NCI-H2227 (cell line): ENCODE results near the gene ANKRD22.
"Not testable (repeated sequence)": the region's sequence is repeated elsewhere in the genome, so short reads cannot be mapped to it uniquely, and the experiment has no call there.

ENCODE experiments used
- DNase-seq: peaks from one replicate; lab custom pipeline; 2025; ENCODE audit not compliant: unreplicated experiment; lab: John Stamatoyannopoulos, UW

Gene ANKRD22

DNA sequence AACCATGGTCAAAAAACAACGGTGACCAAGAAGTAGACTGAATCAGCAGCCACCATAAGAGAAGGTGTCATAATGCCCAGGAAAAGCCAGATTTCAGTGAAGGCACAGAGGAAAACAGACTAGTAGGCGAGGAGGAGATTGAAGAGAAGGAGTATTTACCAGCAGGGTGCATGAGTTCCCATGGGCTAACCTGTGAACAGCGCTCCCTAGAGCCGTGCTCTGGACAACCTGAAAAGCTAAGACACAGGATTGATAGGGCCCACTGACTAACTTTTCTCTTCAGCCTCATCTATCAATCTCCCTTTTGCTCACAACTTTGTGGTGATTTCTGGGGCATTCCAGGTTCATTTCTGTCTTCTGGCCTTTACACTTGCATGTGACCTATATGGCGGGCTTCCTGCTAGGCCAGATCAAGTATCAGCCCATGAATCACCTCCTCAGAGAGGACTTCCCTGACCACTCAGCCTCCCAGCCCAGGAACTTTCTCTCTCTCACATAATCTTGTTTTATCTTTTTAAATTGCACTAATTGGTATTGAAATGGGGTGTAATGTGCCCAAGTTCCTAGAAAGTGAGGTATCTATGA, 12.8 kb downstream of the ANKRD22 start:
- DNase-seq, result no peak

DNA sequence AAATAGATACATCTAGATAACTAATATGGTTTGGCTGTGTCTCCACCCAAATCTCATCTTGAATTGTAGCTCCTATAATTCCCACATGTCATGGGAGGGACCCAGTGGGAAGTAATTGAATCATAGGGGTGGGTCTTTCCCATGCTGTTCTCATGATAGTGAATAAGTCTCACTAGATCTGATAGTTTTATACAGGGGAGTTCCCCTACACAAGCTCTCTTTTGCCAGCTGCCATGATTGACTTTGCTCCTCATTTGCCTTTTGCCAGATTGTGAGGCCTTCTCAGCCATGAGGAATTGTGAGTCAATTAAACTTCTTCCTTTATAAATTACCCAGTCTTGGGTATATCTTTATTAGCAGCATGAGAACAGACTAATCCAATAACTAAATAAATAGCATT, 14.0 kb downstream of the ANKRD22 start:
- not testable (repeated sequence) for DNase-seq

DNA sequence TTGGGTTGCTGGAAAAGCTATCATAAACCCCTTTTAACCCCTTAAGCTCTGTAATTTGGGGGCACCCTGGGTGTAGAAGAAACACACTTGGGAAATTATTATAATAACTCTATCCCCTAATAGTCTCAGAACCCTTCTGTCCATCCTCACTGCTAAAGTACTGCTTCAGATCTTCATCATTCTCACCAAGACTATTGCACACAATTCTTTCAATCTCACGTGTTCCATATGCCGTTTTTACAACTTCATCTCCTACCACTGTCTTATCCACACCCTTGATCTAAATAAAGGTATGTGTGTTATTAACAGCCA, 15.8 kb downstream of the ANKRD22 start:
- no peak for DNase-seq

DNA sequence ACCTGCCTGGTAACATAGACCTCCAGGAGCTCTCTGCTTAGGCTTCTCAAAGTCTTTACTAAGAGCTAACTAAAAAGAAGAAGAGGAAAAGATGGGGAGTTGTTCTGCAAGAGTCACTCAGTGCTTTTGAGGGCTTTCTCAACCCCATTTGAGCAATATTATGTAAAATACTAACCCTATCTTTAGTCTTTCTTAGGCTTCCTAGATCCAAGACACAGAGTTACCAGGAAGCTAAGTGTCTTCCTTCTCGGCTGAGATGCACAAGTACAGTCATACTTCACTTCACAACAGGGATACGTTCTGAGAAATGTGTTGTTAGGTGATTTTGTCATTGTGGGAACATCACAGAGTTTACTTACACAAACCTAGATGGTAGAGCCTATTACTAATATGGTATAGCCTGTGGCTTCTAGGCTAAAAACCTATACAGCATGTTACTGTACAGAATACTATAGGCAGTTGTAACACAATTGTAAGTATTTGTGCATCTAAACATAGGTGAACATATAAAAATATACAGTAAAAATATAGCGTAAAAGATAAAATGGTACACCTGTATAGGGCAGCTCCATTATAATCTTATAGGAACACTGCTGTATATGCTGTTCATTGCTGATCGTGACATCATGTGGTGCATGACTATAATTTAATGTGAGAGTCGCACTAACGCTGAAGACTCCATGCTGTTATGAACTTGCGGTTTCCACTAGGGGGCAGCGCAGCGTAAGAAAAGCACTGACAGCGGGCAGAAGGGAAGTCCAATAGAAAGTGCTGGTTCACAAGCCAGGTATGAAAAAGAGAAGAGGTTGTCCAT, 16.3 kb downstream of the ANKRD22 start:
- DNase-seq, result peak; percentile 77

DNA sequence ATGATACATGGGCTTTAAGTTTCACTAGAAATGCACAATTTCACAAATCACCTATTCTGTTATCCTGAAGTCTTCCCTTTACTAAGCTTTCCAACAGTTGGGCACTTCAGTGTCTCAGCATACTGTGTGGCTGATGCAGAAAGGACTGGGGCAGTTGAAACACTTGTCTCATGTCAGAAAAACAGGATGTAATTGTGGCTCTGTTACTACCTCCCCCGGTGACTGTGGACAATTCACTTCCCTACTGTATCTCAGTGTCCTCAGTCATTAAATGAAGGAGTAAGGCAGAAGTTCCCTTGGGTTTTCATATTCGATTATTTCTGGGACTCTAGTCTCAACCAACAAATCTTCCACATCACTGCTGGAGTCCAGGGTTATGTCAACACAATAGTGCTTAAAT, 17.9 kb downstream of the ANKRD22 start:
- no peak for DNase-seq

DNA sequence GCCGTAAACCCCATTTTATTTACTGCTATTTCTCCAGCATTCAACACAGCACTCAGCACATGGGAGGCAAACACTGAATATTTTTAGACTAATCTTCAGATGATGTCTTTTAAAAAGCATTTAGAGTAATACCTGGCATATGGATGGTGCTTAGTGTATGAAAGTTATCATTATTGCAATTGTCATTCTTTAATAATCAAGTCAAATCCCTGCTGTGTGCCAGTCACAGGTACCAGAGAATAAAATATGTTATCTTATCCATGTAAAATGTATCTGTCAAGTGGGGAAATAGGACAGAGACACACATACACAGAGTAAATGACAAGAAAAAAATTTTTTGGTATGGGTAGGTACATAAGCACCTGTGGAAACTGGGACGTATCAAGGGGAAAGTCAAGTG, 18.5 kb downstream of the ANKRD22 start:
- no peak for DNase-seq

DNA sequence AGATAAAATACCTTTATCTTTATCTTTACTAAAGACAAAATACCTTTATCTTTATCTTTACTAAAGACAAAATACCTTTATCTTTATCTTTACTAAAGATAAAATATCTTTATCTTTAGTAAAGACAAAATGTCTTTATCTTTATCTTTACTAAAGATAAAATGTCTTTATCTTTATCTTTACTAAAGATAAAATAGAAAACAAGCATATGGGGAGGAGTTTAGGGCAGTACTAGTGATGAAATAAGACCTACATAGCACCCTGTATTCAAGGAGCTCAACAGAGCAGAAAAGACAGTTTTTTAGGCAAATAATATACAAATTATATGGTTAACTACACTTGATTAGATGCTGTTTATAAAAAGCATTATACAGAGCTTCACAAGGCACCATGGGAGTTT, 19.3 kb downstream of the ANKRD22 start:
- no peak for DNase-seq

DNA sequence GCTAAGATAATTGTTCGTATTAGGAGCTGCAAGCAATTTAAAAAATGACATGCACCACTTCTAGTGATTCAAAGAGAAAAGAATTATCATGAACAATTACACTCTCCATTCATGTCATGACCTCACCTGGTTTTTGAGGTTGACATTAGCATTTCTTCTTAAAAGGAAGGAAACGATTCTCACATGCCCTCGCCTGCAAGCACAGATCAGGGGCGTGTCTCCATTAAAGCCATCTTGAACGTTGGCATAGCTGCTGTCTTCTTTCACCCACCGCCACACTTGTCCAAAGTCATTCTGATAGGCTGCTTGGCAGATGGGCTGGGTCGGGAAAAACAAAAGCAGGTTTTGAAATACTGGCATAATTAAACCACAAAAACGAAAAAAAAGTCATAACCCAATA, 19.9 kb downstream of the ANKRD22 start:
- DNase-seq, result no peak

DNA sequence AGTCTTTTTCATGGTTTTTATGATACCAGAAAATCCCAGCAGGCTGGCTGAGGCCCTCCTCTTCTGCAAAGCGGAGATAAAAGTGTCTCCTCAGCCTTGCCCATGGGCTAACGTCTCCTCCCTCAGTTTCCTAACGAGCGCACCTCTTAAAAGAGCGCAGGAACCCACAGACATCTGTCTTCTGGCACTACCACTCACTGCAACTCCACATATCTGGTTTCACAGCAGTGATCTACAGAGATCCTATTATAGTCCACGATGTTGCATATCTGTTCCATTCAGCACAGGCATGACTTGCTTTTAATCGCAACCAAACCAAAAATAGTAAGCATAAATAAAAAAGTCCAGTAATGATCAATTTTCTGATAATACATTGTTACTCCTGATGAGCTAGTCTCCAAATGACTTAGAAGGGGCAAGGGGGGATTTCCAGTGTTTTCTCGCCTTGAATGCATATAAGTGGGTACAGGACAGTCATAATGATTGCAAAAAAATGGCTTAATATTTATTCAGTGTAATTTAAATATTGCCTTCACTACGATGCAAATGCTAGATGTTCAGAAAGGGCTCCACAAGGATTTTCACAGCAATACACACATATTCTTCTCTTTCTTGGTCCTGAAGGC, 20.9 kb downstream of the ANKRD22 start:
- no peak for DNase-seq

DNA sequence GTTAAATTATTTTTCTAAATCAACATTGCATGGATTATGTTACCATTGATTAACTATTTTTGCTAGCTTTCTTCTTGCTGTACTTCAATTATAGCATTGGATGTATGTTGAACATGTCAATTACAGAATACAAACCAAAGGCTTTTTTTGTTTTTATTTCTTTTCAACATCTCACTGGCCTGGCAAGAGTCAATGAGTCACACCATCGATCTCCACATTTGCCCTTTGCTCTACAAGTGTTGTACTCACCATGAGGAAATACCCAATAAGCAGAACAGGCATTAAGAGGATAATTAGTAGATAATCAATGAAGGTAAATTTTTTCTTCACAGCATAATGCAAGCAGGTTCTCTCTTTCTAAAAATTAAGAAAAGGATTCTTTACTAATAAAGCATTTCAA, 23.3 kb downstream of the ANKRD22 start:
- no peak for DNase-seq

DNA sequence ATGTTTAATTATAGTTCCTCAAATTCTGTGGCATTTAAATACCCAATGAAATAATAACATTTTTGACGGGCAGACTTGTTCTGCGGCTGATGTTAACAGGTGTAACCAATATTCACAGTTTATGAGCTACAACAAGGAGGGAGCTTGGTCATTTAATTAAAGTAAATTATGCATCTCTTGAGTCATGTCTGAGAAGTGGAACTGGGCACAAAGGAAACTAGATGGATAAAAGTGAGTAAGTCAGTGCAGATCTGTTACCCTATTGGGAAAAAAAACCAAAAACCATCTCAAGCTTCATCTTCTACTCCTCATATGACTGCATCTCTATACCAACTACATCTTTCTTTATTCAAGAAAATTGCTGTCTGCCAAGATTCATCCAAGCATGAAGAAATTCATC, 24.0 kb downstream of the ANKRD22 start:
- no peak for DNase-seq

DNA sequence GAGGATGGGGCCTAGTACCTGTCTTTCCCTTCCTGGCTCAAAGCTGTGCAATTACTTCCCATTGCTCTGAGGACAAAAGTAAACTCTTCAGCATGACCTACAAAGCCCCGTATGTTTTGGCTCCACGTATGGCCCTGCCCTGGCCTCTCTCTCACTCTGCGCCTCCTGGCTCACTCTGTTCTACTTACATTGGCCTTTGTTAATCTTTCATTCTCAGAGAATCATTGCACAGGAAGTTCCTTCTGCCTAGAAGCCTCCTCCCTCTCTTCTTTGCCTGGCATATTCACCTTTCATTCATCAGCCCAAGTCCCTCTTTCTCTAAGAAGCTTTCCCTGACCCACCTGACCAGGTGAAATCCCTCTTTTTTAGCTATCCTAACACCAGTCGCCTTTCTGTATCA, 25.3 kb downstream of the ANKRD22 start:
- no peak for DNase-seq

DNA sequence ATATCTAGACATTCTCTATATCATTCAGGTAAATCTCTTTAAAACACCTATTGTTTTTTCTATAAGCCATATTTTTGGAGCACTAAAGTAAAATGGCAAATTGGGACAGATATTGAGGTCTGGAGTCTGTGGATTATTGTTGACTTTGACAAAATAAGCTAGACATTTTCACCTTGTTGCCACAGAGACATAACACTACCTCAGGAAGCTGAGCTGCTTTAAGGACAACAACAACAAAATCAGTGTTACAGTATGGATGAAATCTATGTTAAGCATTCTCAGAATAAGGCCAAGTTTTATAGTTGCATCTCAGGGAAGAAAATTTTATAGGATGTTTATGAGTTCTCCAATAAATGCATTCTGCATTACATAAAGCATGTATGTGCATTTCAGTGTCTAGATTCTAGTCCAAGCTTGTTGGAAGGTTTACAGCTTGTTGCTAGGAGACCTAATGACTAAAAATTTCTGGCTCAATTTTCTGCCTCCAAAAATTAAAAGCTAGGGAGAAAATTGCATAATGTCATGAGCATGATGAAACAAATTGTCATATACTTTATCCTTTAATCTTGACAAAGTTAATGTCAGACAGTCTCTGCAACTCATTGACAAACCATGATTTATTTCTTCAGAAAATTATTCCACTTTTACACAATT, 30.8 kb downstream of the ANKRD22 start:
- DNase-seq, result no peak

DNA sequence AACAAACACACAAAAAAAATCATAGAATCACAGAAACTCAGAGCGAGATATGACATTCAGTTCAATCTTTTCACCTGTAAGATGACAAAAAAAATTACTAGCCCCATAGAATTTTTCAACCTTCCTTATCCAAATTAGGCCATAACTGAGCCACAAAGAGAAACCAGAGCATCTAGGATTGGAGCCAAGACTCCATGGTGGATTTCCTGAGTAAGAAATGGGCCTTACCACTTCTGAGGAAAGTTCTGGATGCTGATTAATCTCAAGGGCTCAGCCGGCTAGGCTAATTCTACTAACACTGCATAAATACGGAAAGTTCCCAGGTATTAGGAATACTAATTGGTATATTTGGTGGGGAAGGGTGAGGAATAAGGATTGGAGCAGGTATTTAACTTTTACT, 32.4 kb downstream of the ANKRD22 start:
- DNase-seq, result no peak

DNA sequence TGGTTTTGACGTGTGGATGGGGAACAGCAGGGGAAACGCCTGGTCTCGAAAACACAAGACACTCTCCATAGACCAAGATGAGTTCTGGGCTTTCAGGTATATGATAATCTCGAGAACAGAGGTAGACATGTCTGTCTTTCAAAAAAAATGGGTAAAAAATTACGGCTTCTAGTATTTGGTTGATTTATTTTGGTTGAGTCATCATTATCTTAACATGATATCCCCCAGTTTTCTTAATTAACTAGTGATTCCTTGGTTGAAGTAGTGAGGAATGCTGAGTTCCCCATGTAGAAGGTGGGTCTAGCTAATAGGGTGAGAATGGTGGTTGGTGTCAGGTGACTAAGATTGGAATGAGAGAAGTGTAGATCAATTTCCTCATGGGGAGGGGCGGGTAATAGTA, 38.4 kb downstream of the ANKRD22 start:
- no peak for DNase-seq

DNA sequence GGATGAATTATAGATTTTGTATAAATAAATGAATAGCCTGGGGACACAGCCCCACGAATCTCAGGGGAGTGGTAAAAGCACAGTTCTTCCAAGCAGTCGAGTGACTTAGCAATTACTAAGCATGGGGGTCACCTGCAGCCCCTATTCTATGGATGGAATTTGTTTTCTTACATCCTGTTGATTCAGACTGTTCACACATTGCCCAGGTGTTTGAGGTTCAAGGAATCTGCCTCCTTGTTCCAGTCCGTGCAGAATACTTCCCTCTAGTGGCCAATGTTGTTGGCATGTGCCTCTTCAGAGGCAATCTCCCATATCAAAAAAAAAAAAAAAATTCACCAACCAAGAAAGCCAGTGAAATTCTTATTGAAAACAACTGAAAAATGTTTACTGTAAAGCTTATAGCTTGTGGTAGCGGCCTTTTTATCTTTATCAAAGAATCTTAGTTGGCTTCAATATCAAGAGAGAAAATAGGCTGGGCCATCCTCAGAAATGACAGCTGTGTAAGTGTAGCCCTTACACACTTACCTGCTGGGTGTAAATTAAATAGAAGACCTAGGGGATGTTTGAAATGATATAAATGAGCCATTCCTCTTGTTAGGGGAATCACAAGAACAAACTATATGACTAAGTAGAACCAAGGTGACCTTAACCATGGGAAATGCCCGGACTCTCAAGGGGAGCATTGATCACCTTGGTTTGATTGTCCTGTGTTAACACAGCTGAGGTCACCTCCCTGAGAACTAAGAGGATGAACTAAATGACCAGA, 41.3 kb downstream of the ANKRD22 start:
- DNase-seq, result peak; percentile 64

DNA sequence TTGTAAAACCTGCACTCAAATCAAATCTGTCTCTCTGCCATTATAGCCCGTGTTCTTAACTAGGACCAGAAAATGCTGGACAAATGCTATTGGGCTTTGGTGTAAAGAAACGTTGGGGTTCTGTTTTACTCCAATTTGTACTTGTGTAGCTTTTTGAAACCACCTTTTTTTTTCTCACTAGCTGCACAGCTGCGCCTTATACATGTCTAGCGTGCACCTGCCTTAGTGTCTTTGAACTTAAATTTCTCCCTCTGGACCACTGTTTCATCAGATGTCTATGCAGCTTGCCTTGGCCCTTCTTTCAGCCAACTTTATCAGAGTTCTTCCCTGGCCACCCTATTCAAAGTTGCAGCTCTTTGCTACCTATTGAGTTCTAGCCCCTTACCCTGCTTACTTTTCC, 42.0 kb downstream of the ANKRD22 start:
- DNase-seq, result no peak

DNA sequence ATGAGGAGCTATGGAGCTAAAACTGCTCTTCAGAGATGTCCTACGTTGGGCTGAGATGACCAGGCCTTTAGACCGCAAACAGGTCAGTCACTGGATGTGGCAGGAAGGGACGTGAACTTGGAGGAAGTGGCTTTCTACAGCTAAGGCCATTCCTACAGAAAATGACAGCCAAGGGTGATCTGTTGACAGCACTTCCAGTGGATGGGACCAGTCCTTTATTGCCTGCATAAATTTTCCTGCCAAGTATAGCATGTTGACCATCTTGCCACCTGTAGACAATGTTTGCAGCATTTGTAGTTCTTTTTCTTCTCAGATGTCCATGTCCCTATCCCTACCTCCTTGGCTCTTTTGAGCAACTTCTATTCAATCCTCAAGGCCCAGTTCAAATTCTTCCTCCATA, 45.7 kb downstream of the ANKRD22 start:
- DNase-seq, result no peak

DNA sequence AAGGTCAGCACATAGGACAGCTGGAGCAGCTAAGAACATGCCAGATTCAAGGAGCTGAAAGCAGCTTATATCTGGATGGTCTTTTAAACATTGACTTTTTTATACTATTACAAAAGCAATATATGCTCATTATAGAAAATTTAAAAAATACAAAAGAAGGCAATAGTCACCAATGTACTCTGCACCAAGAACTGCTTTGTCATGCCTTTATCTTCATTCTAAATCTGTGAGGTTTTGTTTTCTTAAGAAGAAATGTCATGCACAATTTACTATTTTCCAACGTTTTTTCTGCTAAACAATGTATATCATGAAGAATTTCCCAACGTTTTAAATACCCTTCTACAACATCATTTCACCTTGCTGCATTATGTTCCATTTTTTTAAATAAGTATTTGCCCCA, 46.3 kb downstream of the ANKRD22 start:
- no peak for DNase-seq

DNA sequence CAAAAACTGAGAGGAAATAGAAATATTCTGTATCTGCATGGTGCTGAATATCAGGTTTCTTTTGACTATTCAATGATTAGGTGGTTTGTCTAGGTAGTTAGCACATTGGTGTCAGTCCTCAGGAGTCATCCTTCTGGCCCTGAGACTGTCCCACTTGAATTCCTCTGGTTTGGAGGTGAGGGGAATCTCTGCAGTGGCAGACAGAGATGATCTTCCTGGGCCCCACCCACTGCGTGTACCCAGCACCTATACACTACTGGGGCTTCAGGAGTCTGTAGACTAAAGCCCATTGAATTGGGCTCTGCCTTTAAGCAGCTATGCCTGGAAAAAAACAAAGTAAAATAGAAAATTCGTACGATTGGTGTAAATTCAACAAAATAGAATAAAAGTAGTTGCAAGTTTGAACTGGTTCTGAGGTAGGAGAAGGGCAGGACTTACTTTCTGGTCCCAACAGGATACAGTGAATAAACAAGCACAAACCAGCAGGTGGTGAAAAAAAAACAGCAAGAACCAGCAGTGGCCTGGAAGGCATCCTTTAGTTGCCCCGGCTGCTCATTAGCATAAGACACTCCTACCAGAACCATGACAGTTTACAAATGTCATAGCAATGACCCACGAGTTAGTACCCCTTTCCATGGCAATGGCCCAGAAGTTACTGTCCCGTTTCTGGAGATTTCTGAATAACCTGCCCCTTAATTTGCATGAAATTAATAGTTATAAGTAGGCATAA, 47.4 kb downstream of the ANKRD22 start:
- no peak for DNase-seq

DNA sequence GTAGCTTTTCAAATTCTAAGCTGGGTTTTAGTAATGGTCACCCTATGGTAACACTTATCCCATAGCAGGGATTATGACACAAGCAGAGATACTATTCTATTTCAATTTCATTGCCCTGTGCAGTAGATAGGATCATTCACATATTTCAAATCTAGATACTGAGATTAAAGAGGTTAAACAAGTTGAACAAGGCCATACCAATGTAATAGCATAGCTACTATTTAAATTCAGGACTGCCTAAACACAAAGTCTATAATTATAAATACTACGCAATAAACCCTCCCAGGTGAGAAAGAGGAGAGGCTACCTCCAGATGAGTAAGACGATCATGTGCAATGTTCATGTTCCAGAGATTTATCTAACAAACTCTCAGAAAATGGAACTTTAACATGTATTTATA, 48.0 kb downstream of the ANKRD22 start:
- DNase-seq, result no peak
